KBM-7 (cell line): ENCODE data around the gene TRAPPC6A.

Experiments
- DNase-seq: peaks from one replicate; pipeline ENCODE4 v3.0.0-alpha.2; 2015
- in situ Hi-C: fragments of 300-500 bp; cut with MboI; formaldehyde crosslinking; loops from 2 replicates; pipeline ENCODE4 v1.14.3; 2020; ENCODE audit warnings: low sequenced_read_pairs, low pct_unique_long_range_greater_than_20kb, mixed read lengths

TRAPPC6A gene

DNA sequence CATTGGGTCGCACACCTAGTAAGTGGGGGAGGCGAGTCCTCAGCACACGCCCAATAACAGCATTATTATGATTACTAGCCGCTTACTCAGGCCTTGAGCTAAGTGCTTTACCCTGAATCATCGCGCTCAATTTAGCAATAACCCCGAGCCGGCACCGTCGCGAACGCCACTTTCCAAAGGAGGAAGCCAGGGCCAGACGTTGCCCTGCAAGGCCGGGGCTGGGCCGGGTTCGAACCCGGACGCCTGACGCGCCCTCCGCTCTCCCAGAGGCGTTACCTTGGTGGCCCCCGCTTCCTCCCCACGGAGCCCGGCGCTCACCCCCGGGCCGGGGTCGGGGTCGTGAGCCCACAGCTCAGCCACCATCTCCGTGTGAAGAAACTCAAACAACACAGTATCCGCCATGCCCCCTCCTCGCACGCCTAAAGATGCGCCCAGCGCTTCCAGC, at the start of gene TRAPPC6A:
Gene TRAPPC6A (minus strand): TSS at position 421 of the 445 bp plus-strand sequence. CDS start 19 bp downstream, at position 402.
- in situ Hi-C loops: no loop called here
- DNase-seq: no peak

- no peak for DNase-seq
- in situ Hi-C loops: no loop called here
Measured at GRCh38 chr19:45224645-45225044, 46.6 kb upstream of the TRAPPC6A start.

DNA sequence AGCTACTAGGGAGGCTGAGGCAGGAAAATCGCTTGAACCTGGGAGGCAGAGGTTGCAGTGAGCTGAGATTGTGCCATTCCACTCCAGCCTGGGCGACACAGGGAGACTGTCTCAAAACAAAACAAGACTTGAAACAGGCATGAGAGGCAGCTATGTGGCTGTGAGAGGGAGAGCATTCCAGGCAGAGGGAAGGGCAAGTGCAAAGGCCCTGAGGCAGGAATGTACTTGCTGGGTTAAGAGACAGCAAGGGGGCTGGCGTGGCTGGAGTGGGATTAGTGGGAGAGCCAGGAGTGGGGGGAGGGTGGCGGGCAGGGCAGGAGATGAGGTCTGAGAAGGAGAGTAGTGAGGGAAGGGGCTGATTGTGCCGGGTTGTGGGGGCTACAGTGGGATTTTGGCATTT, 45.8 kb upstream of the TRAPPC6A start:
- no peak for DNase-seq
- in situ Hi-C loops: no loop called here

GRCh38 chr19:45222724-45223123, 44.7 kb upstream of the TRAPPC6A start:
- in situ Hi-C loops: no loop called here
- DNase-seq: no peak

GRCh38 chr19:45218911-45219743, 41.1 kb upstream of the TRAPPC6A start:
- in situ Hi-C loops: no loop called here
- peak; percentile 19 for DNase-seq

- no peak for DNase-seq
- in situ Hi-C loops: no loop called here
Measured at GRCh38 chr19:45218426-45218825, 40.4 kb upstream of the TRAPPC6A start.

DNA sequence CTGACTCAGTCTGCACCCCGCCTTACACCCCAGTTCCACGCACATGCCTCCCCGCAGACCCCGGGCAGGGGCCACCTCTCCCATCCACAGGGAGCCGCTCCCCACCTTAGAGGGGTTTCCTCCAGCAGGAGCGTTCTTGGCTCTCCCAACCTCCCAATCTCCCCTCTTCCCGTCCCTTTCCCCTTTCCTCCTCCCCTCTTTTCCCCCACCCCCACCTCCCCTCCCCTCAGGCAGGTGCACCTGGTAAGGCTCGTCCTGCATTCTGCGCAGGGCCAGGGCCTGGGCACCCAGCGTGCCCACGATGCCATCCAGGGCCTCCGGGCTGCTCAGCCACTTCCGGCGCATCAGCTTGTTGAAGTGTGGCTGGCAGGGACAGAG, 39.9 kb upstream of the TRAPPC6A start:
- in situ Hi-C loops: no loop called here
- no peak for DNase-seq

DNA sequence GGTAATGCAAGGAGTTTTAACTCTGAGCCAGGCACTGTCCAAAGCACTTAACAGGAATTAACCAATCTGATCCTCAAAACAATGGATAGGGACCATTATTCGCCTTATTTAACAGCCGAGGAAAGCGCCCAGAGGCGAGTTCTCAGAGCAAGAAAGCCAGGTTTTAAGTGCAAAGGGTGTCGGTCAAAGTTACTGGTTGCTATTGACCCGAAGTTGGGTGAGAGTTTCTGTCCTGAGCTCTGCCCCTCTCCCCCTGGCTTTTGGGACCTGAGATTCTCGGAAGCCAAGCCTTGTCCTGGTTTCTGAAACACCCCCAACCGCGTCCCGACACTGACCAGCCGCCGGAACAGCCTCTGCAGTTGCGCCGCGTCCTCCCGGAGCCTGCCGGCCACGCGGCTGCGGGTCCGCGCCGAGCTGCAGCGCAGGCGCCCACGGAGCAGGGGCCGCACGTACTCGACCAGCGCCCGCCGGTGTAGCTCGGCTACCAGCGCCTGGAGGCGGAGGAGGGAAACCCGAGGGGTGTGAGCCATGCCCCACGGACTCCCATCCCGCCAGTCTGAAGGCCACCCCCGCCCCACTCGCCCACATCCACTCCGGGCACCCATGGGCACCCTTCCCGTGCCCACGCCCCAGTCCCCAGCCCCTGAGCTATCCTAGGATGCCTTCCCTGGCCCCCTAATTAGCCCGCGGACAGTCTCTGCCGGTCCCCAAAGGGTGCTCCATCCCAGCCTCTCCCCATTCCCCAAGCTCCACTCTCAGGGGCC, 39.3 kb upstream of the TRAPPC6A start:
- in situ Hi-C loops: no loop called here
- DNase-seq: no peak

GRCh38 chr19:45216667-45217066, 38.6 kb upstream of the TRAPPC6A start:
- no peak for DNase-seq
- in situ Hi-C loops: no loop called here

DNA sequence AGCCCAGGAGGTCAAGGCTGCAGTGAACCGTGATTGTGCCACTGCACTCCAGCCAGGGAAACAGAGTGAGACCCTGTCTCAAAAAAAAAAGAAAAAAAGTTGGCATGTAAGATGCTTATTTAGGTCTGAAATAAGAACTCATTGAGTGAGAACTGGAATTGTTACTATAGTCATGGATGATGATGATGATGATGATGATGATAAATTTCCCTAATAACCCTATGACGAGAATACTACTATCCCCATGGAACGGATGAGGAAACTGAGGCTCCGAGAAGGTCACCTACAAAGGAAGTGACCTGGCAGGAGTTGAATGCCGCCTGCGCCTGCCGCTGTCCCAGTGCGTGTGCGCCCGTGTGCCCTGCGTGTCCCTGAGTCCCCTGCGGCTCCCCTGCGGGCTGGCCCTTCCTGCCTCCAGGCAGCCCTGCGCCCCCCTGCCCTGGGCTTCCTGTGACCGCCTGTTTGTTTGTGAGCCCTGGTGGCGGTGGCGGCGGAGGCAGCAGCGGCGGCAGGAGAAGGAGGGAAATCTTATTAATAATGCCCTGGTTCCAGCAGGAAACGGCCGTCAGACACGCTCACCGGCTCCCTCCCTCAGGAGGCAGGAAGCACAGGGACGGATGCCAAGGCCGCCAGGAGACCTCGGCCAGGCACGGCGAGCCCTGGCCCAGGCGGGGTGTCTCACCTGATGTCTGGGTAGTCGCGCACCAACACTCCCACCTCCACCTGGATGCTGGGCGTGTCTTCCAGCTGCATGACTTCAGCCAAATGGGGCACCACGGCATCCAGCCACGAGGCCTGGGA, 37.6 kb upstream of the TRAPPC6A start:
- in situ Hi-C loops: no loop called here
- DNase-seq: no peak

- no peak for DNase-seq
- in situ Hi-C loops: no loop called here
Measured at GRCh38 chr19:45213031-45213430, 35.0 kb upstream of the TRAPPC6A start.

- peak; percentile 31 for DNase-seq
- in situ Hi-C loops: no loop called here
Measured at GRCh38 chr19:45211751-45212381, 33.8 kb upstream of the TRAPPC6A start.

- in situ Hi-C loops: no loop called here
- DNase-seq: no peak
Measured at GRCh38 chr19:45206328-45206727, 28.3 kb upstream of the TRAPPC6A start.

GRCh38 chr19:45205810-45206209, 27.8 kb upstream of the TRAPPC6A start:
- DNase-seq: no peak
- in situ Hi-C loops: no loop called here

- DNase-seq: no peak
- in situ Hi-C loops: no loop called here
Measured at GRCh38 chr19:45202637-45203036, 24.6 kb upstream of the TRAPPC6A start.

DNA sequence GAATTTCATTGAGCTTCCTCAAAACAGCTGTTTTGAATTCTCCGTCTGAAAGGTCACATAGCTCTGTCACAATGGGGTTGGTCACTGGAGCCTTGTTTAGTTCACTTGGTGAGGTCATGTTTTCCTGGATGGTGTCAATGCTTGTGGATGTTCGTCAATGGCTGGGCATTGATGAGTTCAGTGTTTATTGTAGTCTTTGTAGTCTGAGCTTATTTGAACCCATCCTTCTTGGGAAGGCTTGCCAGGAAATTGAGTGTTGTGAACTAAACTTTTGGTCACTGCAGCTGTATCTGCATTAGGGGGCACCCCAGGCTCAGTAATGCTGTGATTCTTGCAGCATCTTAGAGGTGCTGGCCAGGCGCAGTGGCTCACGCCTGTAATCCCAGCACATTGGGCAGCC, 22.5 kb upstream of the TRAPPC6A start:
- DNase-seq: peak; percentile 64
- in situ Hi-C loops: no loop called here

- no peak for DNase-seq
Measured at GRCh38 chr19:45195764-45196163, 17.7 kb upstream of the TRAPPC6A start.

GRCh38 chr19:45191375-45191774, 13.3 kb upstream of the TRAPPC6A start:
- in situ Hi-C loops: no loop called here
- no peak for DNase-seq

More at GRCh38 chr19:45195764-45196163, 17.7 kb upstream of the TRAPPC6A start:
- in situ Hi-C loops: no loop called here

DNA sequence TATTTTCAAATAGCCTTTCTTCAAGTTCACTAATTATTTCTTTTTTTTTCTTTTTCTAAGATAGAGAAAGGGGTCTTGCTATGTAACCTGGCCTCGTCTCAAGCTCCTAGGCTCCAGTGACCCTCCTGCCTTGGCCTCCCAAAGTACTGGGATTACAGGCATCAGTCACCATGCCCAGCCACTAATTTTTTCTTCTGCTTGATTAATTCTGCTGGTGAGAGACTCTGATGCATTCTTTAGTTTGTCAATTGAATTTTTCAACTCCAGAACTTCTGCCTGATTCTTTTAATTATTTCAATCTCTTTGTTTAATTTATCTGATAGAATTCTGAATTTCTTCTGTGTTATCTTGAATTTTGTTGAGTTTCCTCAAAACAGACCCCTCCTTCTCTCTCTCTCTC, 11.9 kb upstream of the TRAPPC6A start:
- in situ Hi-C loops: no loop called here
- DNase-seq: no peak
